Dedifferentiated amniotic fluid mesenchymal stem cell (primary cell): ENCODE measurements around the gene COL25A1.

ENCODE experiments used
- DNase-seq: peaks from one replicate; pipeline ENCODE4 v3.0.0-alpha.2; 2016; ENCODE audit errors: extremely low spot score

Gene COL25A1

DNA sequence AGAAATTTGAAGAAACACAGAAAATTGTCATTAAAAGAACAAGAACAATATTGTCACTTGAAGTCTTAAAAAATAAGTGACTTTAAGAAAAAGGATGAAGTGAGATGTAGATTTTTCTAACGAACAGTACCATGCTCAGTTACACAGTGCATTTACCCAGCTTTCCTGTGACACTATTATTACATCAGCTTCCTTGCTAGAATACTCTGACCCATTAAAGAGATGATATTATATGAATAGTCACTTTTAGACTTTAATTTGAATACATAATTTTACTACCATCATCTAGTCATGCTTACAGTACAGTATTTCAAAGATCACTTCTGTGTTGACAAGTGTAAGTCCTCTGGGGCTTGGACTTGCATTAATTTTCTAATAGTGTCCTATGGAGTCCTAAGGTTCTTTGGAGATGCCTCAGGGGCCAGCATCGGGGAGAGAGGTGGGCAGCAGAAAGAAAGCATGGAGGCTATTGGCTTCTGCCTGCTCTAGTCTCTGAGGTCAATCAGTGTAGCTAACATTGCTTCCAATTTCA lies 10.7 kb downstream of the COL25A1 start:
- DNase-seq = no peak

DNA sequence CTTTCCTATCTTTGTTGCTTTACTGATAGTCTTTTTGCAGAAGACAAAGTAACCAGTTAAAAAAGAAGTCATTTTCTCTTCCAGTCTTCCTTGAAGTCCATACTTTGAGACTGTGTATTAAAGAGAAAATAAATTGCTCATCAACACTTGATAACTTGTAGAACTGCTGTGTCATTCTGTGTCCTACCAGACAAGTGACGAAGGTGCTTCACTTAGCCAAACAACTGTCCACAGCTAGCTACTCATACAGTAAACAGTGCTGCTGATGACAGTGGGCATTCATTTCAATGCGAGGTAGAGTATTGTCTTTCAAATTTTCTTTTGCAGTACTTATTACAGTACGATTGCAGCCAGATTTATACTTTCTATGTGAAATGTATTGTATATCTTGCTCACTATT lies 11.5 kb downstream of the COL25A1 start:
- no peak for DNase-seq

DNA sequence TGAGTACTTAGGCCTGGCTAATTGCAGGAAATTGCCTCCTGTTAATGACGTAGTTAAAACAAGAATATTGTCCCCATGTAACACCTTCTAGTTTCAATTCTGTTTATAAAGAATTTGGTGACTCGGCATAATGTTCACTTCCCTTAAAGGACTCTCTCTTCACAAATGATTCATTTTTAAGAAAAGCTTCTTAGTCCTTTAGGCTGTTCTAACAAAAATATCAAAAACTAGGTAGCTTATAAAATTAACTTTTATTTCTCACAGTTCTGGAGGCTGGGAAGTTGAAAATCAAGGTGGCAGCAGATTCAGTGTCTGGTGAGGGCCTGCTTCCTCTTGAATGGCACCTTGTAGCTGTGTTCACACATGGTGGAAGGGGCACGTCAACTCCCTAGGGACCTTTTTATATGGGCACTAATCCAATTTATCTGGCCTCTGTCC lies 23.8 kb downstream of the COL25A1 start:
- DNase-seq = no peak

DNA sequence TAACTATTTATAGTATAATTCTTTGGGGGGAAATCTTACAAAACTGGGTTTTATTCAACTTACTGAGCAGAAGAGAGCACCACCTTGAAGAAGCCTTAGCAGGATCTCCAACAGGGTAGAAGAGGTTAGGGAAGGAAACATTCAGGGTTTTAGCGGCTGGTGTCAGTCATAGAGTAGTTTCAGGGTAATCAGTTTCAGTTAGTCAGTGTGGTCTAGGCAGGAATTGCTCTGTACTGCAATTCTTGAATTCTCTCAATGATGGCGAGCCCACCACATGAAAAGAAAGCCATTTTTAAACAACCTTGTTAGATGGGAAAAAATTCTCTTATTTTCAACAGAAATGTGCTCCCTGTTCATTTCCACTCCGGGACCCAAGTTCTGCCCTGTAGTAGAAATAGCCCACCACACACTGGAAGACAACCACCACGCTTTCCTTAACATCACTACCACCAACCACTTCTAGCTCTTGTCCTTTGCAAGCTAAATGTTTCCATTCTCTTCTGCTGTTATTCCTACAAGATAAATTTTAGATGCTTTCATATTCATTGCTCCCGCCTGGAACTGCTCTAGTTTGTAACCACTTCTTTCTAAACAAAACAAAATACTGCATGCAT lies 25.9 kb downstream of the COL25A1 start:
- no peak for DNase-seq

DNA sequence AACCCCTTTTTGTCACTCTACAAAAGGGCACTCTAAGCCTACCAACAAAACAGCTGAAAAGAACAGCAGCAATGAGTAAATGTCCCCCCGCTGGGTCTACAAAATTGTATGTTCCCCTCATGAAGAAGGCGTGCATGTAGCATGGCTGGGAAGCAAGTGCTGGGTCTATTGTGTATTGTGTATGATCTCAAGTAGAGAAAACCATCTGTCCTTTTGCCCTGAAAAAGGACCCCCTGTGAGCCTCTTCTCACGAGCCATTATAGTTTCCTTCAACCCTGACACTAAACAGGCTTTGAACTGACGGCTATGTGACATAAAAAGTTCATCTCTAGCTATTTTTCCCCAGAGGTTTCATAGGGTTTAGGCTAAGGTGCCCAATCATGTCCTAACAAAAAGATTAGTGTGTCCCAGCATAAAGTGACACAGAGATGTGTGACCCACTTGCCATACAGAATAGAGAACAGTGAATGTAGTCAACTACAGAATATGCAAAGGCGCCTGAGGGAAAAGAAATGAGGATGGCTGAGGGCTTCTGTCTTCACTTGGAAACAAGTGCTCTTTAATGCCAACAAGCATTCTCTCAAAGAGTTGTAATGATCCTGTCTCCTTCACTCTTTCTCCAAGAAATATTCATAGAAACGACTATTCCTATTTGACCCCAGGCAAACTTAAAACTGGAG lies 27.3 kb downstream of the COL25A1 start:
- DNase-seq = no peak

DNA sequence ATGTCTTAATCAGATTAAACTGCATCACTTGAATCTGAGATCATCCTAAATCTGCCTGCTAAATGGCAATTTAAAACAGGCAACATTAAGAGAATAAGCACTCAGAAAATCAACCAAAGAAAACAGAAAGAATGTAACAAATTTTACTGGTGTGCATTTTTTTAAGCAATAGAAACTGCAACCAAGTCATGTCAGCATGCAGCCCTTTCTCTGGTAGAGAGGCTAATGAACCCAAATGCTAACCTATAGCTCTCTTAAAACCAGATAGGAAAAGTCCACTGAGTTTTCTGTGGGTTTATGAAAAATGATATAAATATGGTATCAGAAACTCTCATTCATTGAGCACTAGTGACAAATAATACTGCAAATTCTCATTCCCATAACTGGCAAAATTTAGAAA lies 35.6 kb downstream of the COL25A1 start:
- DNase-seq = no peak

DNA sequence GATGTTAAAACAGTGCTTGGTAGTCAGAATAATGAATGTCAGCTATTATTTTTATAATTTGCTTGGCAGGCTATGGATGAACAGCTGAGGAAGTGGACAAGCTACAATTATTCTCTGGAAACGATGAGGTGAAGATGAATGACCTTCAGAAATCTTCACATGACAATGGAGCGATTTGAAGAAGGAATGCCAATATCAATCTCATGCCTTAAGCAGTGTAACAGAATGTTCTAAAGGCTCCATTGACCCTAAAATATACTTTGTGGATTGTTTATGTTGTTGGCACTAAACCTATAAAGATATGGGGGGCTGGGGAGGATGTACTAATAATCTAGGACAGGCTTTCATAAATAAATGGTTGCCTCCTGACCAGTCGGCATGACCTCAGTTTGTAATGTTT lies 36.2 kb downstream of the COL25A1 start:
- no peak for DNase-seq

DNA sequence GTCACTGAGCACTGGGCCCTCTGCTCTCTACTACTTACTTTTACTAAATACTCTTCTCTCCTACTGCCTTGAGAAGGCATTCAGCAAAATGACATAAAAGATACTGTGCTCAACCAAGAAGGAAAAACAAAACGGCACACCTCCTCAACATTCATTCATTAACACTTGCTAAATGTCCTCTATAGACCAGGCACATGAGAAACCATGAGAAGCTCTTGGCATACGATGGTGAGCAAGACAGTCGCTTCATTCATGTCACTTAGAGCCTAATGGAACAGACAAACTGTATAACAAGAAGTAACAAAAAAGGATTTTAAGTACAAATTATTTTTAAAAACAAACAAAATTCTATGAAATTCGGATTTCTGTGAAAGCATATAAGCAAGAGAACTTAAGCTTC lies 38.7 kb downstream of the COL25A1 start:
- no peak for DNase-seq

DNA sequence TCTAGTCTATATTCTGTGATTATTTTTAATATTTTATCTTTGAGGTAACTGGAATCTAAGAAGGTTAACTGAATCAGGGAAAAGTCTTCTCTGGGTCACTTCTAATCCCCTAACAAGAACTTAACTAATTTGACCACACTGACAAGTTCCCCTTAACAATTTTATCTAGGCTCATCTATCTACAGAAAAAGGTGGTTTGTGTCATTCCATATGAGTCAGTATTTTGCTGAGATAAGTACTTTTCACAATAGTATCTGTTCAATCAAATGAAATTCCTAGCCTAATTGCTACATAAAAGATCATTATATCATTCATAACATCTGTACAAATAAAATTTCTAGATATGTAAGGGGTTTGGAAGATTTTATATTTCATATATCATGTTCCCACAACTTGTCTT lies 45.6 kb downstream of the COL25A1 start:
- DNase-seq = no peak

DNA sequence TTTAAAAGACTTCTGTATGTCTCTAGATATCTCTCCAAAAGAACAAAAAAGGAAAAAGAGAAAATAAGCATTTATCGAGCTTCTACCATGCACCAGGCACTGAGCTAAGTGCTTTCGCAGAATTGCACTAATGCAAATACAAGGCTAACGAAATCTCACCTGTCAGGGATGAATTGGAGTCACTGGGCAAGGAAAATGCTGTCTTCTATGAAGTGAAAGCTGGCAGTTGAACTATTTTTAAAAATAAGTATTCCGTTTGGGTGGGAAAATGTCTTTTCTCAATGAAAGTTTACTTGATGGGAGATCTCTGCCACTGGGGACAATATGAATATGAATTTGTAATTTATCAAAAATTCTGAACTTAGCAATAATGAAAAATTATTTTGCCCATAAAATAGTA lies 47.6 kb downstream of the COL25A1 start:
- DNase-seq = no peak

DNA sequence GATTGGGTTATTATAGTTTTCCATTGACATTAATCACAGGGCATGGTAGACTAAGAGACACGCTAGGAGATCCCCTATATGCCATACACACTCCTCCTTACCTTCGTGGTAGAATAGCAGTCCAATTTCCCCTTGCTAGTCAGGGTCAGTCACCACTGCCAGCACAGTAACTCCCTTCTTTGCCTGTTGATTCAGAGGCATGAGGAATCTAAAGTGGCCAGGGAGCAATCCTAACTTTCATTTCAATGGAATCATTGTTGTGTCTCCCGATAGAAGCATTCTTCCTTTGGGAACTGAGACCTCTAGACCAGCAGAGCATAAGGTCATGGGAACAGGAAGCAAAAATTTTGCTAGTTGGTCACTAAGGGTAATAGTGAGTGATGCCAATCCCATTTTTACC lies 51.1 kb downstream of the COL25A1 start:
- no peak for DNase-seq

DNA sequence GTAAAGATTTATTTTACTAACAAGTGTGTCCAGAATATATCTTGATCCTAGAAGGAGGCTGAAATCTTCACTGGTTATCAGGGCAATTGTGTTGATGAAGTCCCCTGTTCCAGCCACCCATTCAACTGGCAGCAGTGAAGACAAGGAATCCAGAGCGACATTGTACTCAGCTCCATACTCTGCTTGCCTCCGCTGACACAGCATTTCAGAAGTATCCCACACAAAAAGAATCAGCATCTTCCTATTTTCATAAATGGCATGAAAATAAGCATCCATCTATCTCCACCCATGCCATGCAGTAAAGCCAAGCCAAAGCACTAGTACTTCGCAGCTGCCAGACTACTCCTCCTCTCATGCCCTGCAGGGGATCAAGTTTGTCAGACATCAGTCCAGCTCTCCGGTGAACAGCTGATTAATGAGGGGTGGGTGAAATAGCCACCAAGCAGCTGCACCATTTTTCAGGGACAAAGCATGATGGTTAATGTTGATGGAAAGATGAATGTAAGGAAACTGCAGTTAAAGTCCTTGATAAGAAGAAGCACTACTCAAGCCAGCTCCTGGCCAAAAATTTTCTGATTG lies 54.0 kb downstream of the COL25A1 start:
- no peak for DNase-seq

DNA sequence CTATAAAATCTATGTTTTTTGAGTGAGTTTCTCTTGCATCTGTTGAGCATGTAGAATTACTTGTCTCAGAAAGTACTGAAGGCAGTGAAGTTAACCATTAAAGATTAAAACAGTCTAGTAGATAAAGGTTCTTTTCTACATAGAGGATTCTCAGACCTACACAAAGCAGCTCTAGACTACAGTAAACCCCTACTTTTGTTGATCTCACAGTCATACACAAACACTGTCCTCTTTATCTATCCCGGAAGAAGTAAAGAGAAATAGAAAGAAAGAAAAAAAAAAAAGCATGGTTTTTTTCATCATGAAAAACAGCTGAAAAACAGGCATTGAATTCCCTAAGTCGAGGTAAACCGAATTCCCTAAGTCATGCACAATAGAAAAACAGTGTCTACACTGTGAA lies 58.6 kb downstream of the COL25A1 start:
- no peak for DNase-seq

DNA sequence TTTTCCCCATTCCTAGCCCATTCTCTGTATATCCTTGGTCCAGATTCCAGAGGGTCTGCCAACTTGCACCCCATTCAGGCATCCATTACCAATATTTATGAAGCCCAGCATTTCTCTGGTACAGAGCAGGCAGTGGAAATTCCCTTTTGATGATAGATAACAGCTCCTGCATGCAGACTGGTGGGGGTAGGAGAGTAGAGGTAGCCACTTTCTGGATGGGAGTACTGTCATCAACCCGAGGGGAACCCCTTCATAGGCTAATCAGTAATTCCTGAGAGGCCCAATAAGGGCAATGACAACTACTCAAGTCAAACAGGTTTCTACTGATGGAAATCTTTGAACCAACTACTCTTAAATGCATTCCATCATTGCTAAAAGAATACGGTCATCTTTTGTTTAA lies 63.7 kb downstream of the COL25A1 start:
- no peak for DNase-seq

DNA sequence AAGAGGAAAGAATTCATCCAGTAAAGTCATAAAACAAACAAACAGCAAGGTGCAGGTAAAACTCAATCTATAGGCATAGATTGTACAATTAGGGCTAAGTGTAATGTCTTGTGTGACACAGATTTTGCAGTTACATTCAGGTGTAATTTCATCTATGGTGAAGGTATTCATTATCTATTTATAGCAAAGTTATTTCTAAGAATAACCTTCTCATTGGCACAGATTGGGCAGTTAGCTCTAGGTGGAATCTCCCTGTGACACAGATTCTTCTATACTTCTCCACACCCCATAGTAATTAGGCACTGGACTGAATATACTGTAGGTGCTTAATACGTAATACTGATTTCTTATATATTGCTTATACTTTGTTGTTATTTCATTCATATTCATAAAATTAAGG lies 66.8 kb downstream of the COL25A1 start:
- DNase-seq = no peak

DNA sequence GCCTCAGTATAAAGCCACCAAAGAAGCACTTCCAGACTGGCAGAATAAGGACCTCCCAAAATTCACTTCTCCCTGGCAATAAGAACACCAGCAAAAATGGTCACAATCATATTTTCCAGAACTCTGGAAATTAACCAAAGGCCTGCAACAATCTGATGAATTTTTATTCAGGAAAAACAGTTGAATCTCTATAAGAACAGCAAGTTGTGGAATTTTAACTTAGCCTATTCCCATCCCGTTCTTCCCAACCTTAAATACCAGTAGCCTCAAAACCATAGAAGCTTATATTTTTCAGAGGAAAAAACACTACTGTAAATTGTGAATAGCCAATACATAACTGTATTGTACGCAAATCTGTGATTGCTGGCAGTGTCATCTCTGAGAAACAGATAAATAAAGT lies 67.9 kb downstream of the COL25A1 start:
- no peak for DNase-seq

DNA sequence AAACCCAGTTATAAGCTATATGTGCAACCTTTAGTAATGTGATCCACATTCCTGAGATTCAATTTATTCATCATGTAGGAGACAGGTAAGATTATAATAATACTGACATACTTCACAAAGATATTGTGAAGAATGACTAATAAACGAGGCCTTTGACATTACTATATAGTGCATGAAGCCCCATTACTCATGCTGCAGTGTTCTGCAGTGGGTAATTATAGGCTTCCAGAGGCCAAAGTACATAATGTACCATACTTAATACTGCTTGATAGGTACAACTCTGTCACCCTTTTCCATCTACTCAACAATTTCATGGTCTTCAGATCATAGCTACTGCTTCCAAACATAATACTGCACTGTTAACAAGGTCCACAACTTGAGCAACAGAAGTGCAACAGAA lies 68.9 kb downstream of the COL25A1 start:
- no peak for DNase-seq

DNA sequence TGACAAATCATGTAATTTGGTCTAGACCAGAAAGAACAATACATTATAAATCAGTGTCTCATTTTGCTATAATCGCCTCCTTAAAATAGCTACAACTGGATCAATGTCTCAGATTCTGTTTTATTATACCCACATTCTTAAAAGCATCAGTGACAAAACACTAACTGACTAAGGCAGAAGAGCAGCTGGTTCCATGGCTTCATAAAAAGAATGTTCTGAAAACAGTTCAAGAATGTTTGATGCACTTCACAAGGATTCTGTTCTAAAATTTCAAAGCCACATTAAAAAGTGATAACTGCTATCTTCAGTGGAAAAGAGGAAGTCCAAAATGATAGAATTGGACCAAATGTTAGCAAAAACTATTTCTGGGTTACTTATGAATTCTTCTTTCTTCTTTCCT lies 69.8 kb downstream of the COL25A1 start:
- DNase-seq = no peak

DNA sequence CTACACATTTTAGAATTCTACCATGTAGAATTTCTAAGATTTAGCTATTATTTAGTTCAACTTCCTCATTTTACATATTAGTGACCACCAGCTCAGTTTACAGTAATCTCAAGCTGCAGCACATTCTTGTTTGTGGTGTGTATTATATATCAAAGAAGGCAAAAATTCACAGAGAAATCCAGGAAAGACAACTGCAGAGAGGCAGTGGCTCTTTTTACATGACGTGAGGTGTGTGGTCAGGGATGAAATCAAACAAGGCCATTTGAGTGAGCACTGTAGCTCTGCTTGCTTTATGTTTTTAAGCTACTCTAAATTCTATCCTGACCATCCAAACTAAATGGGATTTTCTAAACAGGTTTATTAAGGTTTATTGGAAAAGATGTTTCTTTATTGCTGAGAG lies 71.1 kb downstream of the COL25A1 start:
- no peak for DNase-seq

DNA sequence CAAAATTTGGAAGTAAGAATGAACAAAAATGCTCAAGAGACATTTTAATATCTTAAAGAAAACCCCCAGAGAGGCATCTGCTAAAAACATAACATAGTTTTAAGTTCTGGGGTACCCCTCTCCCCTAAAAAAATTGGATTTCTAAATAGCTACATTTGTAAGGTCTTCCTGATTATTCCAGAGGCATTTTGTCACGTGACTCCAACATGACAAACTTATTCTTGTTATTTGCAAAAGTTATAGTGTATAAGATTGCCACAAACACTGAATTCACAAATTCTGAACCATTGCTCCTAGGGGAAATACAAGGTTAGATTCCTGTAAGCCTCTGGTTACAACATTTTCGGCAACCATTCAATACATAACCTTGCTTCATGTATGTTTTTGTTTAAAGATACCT lies 73.4 kb downstream of the COL25A1 start:
- no peak for DNase-seq

DNA sequence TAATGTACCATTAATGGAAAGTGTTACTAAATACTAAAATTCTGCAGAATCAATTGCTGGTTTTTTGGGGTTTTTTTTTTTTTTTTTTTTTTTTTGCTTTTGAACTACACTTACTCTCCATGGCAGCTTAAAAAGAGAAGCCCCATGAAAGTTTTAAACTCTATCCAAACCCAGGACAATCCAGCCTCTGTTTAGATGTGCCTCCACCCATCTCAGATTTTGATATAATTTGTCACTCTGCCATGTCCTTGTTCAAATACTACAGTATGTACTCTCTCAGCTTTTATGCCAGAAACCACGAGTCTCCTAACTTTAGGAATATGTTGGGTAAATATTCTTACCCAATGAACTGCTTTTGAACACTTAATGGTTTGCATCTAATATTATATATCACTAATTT lies 84.2 kb downstream of the COL25A1 start:
- DNase-seq = no peak

DNA sequence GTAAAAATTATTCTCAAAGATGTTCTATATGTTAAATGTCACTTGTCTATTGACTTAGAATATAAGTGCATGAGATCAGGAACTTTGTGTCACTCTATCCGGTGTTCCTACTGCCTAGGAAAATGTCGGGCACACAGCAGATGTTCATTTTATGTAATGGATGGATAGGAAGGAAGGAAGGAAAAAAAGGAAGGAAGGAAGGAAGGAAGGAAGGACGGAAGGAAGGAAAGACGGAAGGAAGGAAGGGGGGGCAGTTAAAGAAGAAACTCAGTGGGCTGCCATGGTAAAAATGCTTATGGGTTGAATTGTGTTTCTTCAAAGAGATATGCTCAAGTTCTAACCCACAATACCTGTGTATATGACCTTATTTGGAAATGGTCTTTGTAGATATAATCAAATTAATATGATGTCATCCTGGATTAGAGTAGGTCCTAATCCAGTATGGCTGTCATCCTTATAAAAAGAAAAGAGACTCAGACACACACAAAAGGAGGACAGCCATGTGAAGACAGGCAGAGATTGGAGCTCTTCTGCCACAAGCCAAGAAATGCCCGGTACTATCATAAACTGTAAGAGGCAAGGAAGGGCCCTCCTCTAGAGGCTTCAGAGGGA lies 86.3 kb downstream of the COL25A1 start:
- DNase-seq = no peak

DNA sequence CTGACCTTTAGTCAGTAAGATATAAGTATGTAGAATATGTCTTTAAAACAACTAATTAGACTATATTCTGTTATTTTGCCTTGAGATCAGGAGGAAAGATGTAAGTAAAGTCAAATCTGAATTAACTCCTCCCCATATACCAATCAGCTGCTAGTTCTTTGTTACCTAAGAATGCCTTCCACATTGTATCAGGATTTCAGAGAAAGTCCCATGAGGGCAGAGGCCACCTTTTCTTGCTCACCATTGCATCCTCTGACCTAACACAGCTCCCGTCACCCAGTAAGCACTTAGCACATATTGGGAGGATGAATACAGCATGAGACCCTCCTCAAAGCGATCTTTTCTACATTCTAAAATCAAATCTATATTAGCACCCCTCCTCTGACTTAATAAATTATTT lies 87.0 kb downstream of the COL25A1 start:
- no peak for DNase-seq
